H1 (cell line): ENCODE measurements around the gene ATG7. TPM values are rescaled to one million over a fixed set of nuclear protein-coding genes. Genes with fewer than 3 reads are reported as not detected.

Source experiments
- CTCF ChIA-PET: fragments of 300-600 bp; sonication (Branson Sonifier 250); formaldehyde crosslinking; loops from one replicate; lab custom pipeline; 2021; ENCODE audit not compliant: partially characterized antibody; lab: Charles Lee
- POLR2A ChIA-PET: fragments of 300-600 bp; sonication (Branson Sonifier 250); formaldehyde crosslinking; loops from one replicate; lab custom pipeline; 2021; ENCODE audit warnings: inconsistent platforms; ENCODE audit not compliant: partially characterized antibody; lab: Charles Lee
- DNase-seq, 2 experiments: peaks; one replicate each; pipeline versions ENCODE4 v3.0.0 to v3.0.0-alpha.2; 2010 to 2022; ENCODE audit warnings: low spot score in 2 of 2, low read depth in 1 of 2, mixed read lengths in 1 of 2
- FAIRE-seq: peaks from 2 replicates; lab custom pipeline; 2011; peaks lifted over from hg19 to GRCh38; lab: Jason Lieb, UNC
- H2AFZ ChIP-seq: 2 replicates; pipeline ENCODE4 v1.8.1; 2012; ENCODE audit warnings: low read length, inconsistent platforms
- H2AK5ac ChIP-seq: 2 replicates; pipeline ENCODE4 v1.6.1; 2013; ENCODE audit warnings: low read depth, low read length
- H2BK120ac ChIP-seq: replicated peaks from 2 replicates; pipeline ENCODE3; 2013; ENCODE audit warnings: low read depth, low read length, inconsistent platforms
- H2BK12ac ChIP-seq: 2 replicates; pipeline ENCODE4 v1.6.1; 2013; ENCODE audit warnings: low read depth, low read length
- H2BK15ac ChIP-seq: 2 replicates; pipeline ENCODE4 v1.6.1; 2013; ENCODE audit warnings: low read length
- H2BK20ac ChIP-seq: 2 replicates; pipeline ENCODE4 v1.6.1; 2013; ENCODE audit warnings: low read length
- H2BK5ac ChIP-seq: 2 replicates; pipeline ENCODE4 v1.6.1; 2013; ENCODE audit warnings: low read depth, low read length
- H3K14ac ChIP-seq: 2 replicates; pipeline ENCODE4 v1.6.1; 2013; ENCODE audit warnings: inconsistent platforms; ENCODE audit not compliant: insufficient read length
- H3K18ac ChIP-seq: 2 replicates; pipeline ENCODE4 v1.6.1; 2013; ENCODE audit warnings: low read length; ENCODE audit errors: extremely low read depth
- H3K23ac ChIP-seq: 2 replicates; pipeline ENCODE4 v1.6.1; 2013; ENCODE audit warnings: inconsistent platforms; ENCODE audit not compliant: insufficient read length
- H3K23me2 ChIP-seq: 2 replicates; pipeline ENCODE4 v1.6.1; 2013; ENCODE audit warnings: low read depth, low read length
- H3K27ac ChIP-seq: 2 replicates; pipeline ENCODE4 v1.6.1; 2011; ENCODE audit warnings: low read depth, low read length, inconsistent platforms
- H3K27me3 ChIP-seq, 4 experiments: replicated peaks in 1 of 4; 1 replicate in 1 of 4; 2 replicates in 3 of 4; pipeline versions ENCODE4 v1.6.1 to v1.8.1; 2011 to 2013; ENCODE audit warnings: low read length in 3 of 4, mild to moderate bottlenecking in 3 of 4, inconsistent platforms in 2 of 4, mixed read lengths in 2 of 4, moderate library complexity in 1 of 4; ENCODE audit not compliant: control insufficient read depth in 3 of 4, insufficient read depth in 3 of 4; ENCODE audit errors: extremely low read depth in 1 of 4
- H3K36me3 ChIP-seq, 4 experiments: 2 replicates each; pipeline versions ENCODE4 v1.6.1 to v1.8.1; 2011 to 2013; ENCODE audit warnings: mild to moderate bottlenecking in 4 of 4, low read length in 3 of 4, moderate library complexity in 2 of 4, control low read depth in 1 of 4, inconsistent platforms in 1 of 4; ENCODE audit not compliant: insufficient read depth in 4 of 4, control insufficient read depth in 2 of 4
- H3K4ac ChIP-seq: replicated peaks from 2 replicates; pipeline ENCODE3; 2013; ENCODE audit warnings: low read length, low read depth, mixed read lengths, inconsistent platforms; ENCODE audit not compliant: insufficient read length
- H3K4me1 ChIP-seq, 4 experiments: replicated peaks in 1 of 4; 1 replicate in 1 of 4; 2 replicates in 3 of 4; pipeline versions ENCODE4 v1.6.1 to v1.8.1; 2011 to 2013; ENCODE audit warnings: low read length in 3 of 4, inconsistent platforms in 2 of 4, mixed read lengths in 1 of 4; ENCODE audit not compliant: insufficient read depth in 4 of 4, control insufficient read depth in 3 of 4
- H3K4me2 ChIP-seq, 2 experiments: 2 replicates each; pipeline versions ENCODE4 v1.6.1 to v1.8.1; 2011 to 2013; ENCODE audit warnings: low read depth in 2 of 2, low read length in 2 of 2, control low read depth in 1 of 2, inconsistent platforms in 1 of 2, mild to moderate bottlenecking in 1 of 2; ENCODE audit not compliant: insufficient read depth in 1 of 2
- H3K4me3 ChIP-seq, 4 experiments: fragments of 200-600, 300-600 bp in 1 of 4; sonication (generic), shearing (Covaris generic), sonication (Bioruptor Twin) in 1 of 4; 2 replicates each; pipeline versions ENCODE4 v1.5.1 to v1.8.1; 2011 to 2016; ENCODE audit warnings: low read length in 4 of 4, low read depth in 3 of 4, control low read depth in 2 of 4, inconsistent platforms in 2 of 4, mild to moderate bottlenecking in 2 of 4, mixed read lengths in 1 of 4, moderate library complexity in 1 of 4; ENCODE audit not compliant: insufficient read depth in 2 of 4; ENCODE audit errors: extremely low read depth in 1 of 4
- H3K56ac ChIP-seq: replicated peaks from 2 replicates; pipeline ENCODE3; 2013; ENCODE audit warnings: low read depth, mild to moderate bottlenecking, mixed read lengths, low read length, inconsistent platforms; ENCODE audit not compliant: insufficient read length
- H3K79me1 ChIP-seq: 2 replicates; pipeline ENCODE4 v1.6.1; 2013; ENCODE audit warnings: low read depth, low read length, control low read depth
- H3K79me2 ChIP-seq, 2 experiments: 2 replicates each; pipeline versions ENCODE4 v1.6.1 to v1.8.1; 2012 to 2013; ENCODE audit warnings: low read length in 2 of 2, mild to moderate bottlenecking in 2 of 2, inconsistent platforms in 1 of 2; ENCODE audit not compliant: insufficient read depth in 2 of 2, control insufficient read depth in 1 of 2
- H3K9ac ChIP-seq, 4 experiments: replicated peaks in 1 of 4; 1 replicate in 1 of 4; 2 replicates in 3 of 4; pipeline versions ENCODE4 v1.6.1 to v1.8.1; 2011 to 2013; ENCODE audit warnings: low read depth in 3 of 4, low read length in 3 of 4, control low read depth in 2 of 4, mild to moderate bottlenecking in 2 of 4, moderate library complexity in 2 of 4, inconsistent platforms in 1 of 4; ENCODE audit errors: extremely low read depth in 1 of 4
- H3K9me3 ChIP-seq, 2 experiments: 2 replicates each; pipeline versions ENCODE4 v1.6.1 to v1.8.1; 2012 to 2013; ENCODE audit warnings: mild to moderate bottlenecking in 2 of 2, moderate library complexity in 2 of 2, control low read depth in 1 of 2, inconsistent platforms in 1 of 2, low read depth in 1 of 2, low read length in 1 of 2, mixed read lengths in 1 of 2; ENCODE audit not compliant: insufficient read depth in 2 of 2
- H4K20me1 ChIP-seq, 2 experiments: replicated peaks in 1 of 2; 2 replicates each; pipeline versions ENCODE3 to v1.8.1; 2011 to 2013; ENCODE audit warnings: inconsistent platforms in 2 of 2, low read length in 2 of 2, mild to moderate bottlenecking in 1 of 2; ENCODE audit not compliant: insufficient read depth in 2 of 2, control insufficient read depth in 1 of 2
- H4K5ac ChIP-seq: 2 replicates; pipeline ENCODE4 v1.6.1; 2013; ENCODE audit warnings: low read length, low read depth, mixed read lengths, inconsistent platforms; ENCODE audit not compliant: insufficient read length
- H4K8ac ChIP-seq: 2 replicates; pipeline ENCODE4 v1.8.0; 2013; ENCODE audit warnings: mild to moderate bottlenecking, moderate library complexity, low read length, inconsistent platforms; ENCODE audit not compliant: insufficient read depth; ENCODE audit errors: extremely low read depth
- H4K91ac ChIP-seq: replicated peaks from 2 replicates; pipeline ENCODE3; 2013; ENCODE audit warnings: low read length, mixed read lengths, inconsistent platforms; ENCODE audit not compliant: insufficient read length
- ASH2L ChIP-seq: fragments of 200-600, 300-600 bp; sonication (generic); IDR thresholded peaks from one replicate; pipeline ENCODE4 v1.7.1; 2017; ENCODE audit warnings: low read length
- BACH1 ChIP-seq: IDR thresholded peaks from 2 replicates; pipeline ENCODE4 v1.6.1; 2012; ENCODE audit warnings: low read length, improper control_type of control experiment
- BRCA1 ChIP-seq: IDR thresholded peaks from 2 replicates; pipeline ENCODE4 v1.6.1; 2012; ENCODE audit warnings: low read depth, low read length, improper control_type of control experiment
- CBX5 ChIP-seq: fragments of 300-800, 300-1000 bp; sonication (generic); IDR thresholded peaks from 2 replicates; pipeline ENCODE4 v1.7.1; 2016; ENCODE audit warnings: antibody characterized with exemption, low read length, low read depth
- KDM5A ChIP-seq: fragments of 200-600 bp; IDR thresholded peaks from 2 replicates; pipeline ENCODE4 v1.7.1; 2012; ENCODE audit warnings: mild to moderate bottlenecking, low read length, inconsistent platforms, mixed read lengths
- POLR2AphosphoS5 ChIP-seq: IDR thresholded peaks from 2 replicates; pipeline ENCODE4 v1.6.1; 2011; ENCODE audit warnings: low read depth, low read length
- RAD21 ChIP-seq, 2 experiments: IDR thresholded peaks in 1 of 2; conservative IDR thresholded peaks in 1 of 2; 2 replicates each; pipeline ENCODE4 v1.6.1; 2011; ENCODE audit warnings: low read depth in 2 of 2, low read length in 2 of 2, improper control_type of control experiment in 1 of 2, inconsistent platforms in 1 of 2, mild to moderate bottlenecking in 1 of 2, moderate library complexity in 1 of 2
- RNF2 ChIP-seq: fragments of 200-900, 300-1000 bp; sonication (generic); IDR thresholded peaks from 2 replicates; pipeline ENCODE4 v1.7.1; 2016; ENCODE audit warnings: borderline replicate concordance, low read depth, mild to moderate bottlenecking, antibody characterized with exemption, low read length; ENCODE audit not compliant: poor library complexity, severe bottlenecking; ENCODE audit errors: missing control alignments
- SAP30 ChIP-seq: fragments of 300-600 bp; sonication (generic); IDR thresholded peaks from 2 replicates; pipeline ENCODE4 v1.7.1; 2012; ENCODE audit warnings: low read length, moderate library complexity, mild to moderate bottlenecking, inconsistent platforms; ENCODE audit not compliant: insufficient read depth, insufficient replicate concordance
- SIN3A ChIP-seq, 2 experiments: IDR thresholded peaks in 1 of 2; conservative IDR thresholded peaks in 1 of 2; 2 replicates each; pipeline ENCODE4 v1.6.1; 2011 to 2012; ENCODE audit warnings: low read length in 2 of 2, improper control_type of control experiment in 1 of 2, low read depth in 1 of 2, mild to moderate bottlenecking in 1 of 2
- WGBS, 2 experiments: shearing (Covaris generic) in 1 of 2; methylation state at CpG; one replicate each; pipeline versions ENCODE4 v1.1.6 to v1.1.7; 2013 to 2015; ENCODE audit warnings: low lambda C conversion rate in 2 of 2, mixed read lengths in 2 of 2, inconsistent platforms in 1 of 2, low coverage in 1 of 2, missing lambda C conversion rate in 1 of 2; ENCODE audit not compliant: insufficient replicate concordance in 2 of 2, insufficient coverage in 1 of 2, insufficient read length in 1 of 2; ENCODE audit errors: extremely low coverage in 1 of 2, missing lambda C conversion rate in 1 of 2; 5-methylcytosine and 5-hydroxymethylcytosine counted together
- polyA plus RNA-seq, 7 experiments: library from polyadenylated mRNA; depleted of rRNA in 3 of 7; stranded (reverse) in 5 of 7; unstranded in 2 of 7; fragments of >200 nt in 5 of 7; fragments of 200-250 nt in 2 of 7; gene quantifications; 1 replicate in 5 of 7; 2 replicates in 1 of 7; 4 replicates in 1 of 7; pipeline versions ENCODE4 v1.2.1 to v1.2.3, GENCODE V29; 2011 to 2013; ENCODE audit warnings: missing spikeins in 2 of 7, mixed read lengths in 2 of 7
- total RNA-seq: library from RNA; stranded (reverse); fragmentation: NEBNext Ultra II Directional; extraction: Animal tissue kit (Norgen Biotek cat#: 25700); gene quantifications from 2 replicates; pipeline ENCODE4 v1.2.1, GENCODE V29; 2021
- TF ChIP-seq, protein P1 (sequence below): IDR thresholded peaks from 2 replicates; pipeline ENCODE4 v1.6.1; 2012; ENCODE audit warnings: inconsistent platforms
- TF ChIP-seq, protein P2 (sequence below): IDR thresholded peaks from 2 replicates; pipeline ENCODE4 v1.6.1; 2011; ENCODE audit warnings: low read depth, mild to moderate bottlenecking, low read length; ENCODE audit not compliant: insufficient read depth

Gene ATG7
- total and polyA plus RNA-seq, 2 of the 8 experiments (the other 6 are each of a cell fraction or from before 2014, with no cell fraction given), result 15.0 to 19.1 TPM

DNA sequence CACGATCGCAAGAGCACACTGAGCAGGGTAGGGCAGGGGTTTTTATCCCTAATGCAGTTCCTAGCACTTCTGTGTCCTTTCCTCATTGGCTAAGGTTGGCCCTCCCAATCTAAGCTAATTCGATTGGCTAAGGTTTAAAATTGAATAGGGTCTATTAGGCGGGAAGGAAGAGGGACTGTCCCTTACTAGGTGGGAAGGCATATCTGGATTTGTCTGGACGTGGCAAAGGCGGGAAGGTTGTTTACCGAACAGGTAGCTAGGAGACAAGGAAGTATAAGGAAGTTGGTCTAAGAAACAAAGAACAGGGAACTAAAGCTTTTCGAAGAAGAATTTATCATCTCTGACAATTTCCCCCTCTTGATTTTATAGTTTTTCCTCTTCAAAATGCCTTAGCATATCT lies 24.8 kb upstream of the ATG7 start:
- H4K20me1 ChIP-seq, result peaks cover 0 to 2% of the 10 kb centered on the region in 2 experiments
- no peak overlapping the region for H3K9ac ChIP-seq
- DNase-seq (no peak), FAIRE-seq (no peak)
- no peaks in the 10 kb centered on the region; a peak in 1 of 7 replicates for H3K4me1 ChIP-seq
- H2BK20ac ChIP-seq, result no peak overlapping the region
- no peak overlapping the region for H2BK15ac ChIP-seq
- no peak overlapping the region for H3K23ac ChIP-seq
- no peaks in the 10 kb centered on the region for H3K79me1 ChIP-seq
- 89% methylated on average over 7 of the region's 8 CpGs; no CpG with 5 or more reads in 1 of the 2 experiments for WGBS, 2 experiments
- no peak overlapping the region for H3K18ac ChIP-seq
- no peak overlapping the region for H3K4me3 ChIP-seq
- no peak overlapping the region for H2AFZ ChIP-seq
- ChIA-PET CTCF (interaction anchor here (1.0 to 3.2 kb wide), 3 partner anchors 11 to 17 kb away, joined by 3 to 15 read pairs (median 6); no protein-coding TSS in a partner anchor), POLR2A (interaction anchor here (0.8 kb wide), 1 partner anchor 26 kb away, joined by 3 read pairs; no protein-coding TSS in a partner anchor)
- H2BK120ac ChIP-seq, result no peak overlapping the region
- no peaks in the 10 kb centered on the region for H3K79me2 ChIP-seq
- H2BK12ac ChIP-seq, result no peak overlapping the region
- no peak overlapping the region for H4K8ac ChIP-seq
- H3K9me3 ChIP-seq, result no peaks in the 10 kb centered on the region
- H4K5ac ChIP-seq, result no peak overlapping the region
- H3K27ac ChIP-seq, result no peak overlapping the region
- no peaks in the 10 kb centered on the region; a peak in 1 of 7 replicates for H3K27me3 ChIP-seq
- no peak overlapping the region for H2BK5ac ChIP-seq
- H2AK5ac ChIP-seq, result no peak overlapping the region
- H3K36me3 ChIP-seq, result no peaks in the 10 kb centered on the region
- peaks cover 5% of the 10 kb centered on the region; the same call in 1 of the 2 replicates for H3K23me2 ChIP-seq
- H3K14ac ChIP-seq, result no peak overlapping the region
- H3K4me2 ChIP-seq, result no peak overlapping the region
- H4K91ac ChIP-seq, result no peak overlapping the region
- H3K4ac ChIP-seq, result no peak overlapping the region
- H3K56ac ChIP-seq, result no peak overlapping the region
- TF ChIP-seq, protein P1, sequence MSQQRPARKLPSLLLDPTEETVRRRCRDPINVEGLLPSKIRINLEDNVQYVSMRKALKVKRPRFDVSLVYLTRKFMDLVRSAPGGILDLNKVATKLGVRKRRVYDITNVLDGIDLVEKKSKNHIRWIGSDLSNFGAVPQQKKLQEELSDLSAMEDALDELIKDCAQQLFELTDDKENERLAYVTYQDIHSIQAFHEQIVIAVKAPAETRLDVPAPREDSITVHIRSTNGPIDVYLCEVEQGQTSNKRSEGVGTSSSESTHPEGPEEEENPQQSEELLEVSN, result no peak
- TF ChIP-seq ASH2L (no peak), BACH1 (no peak), RAD21 (IDR thresholded peaks at IDR 0.05 in 1 of 2, conservative IDR thresholded peaks at IDR 0.05 in 1 of 2; ENCODE audit: low read depth in 2 of 2, low read length in 2 of 2) (no peak), CBX5 (no peak), RNF2 (no peak), SIN3A (conservative IDR thresholded peaks at IDR 0.05 in 1 of 2, IDR thresholded peaks at IDR 0.05 in 1 of 2; ENCODE audit: low read depth in 1 of 2, low read length in 2 of 2) (no peak), SAP30 (no peak), BRCA1 (no peak), POLR2AphosphoS5 (no peak), KDM5A (no peak)
- TF ChIP-seq, protein P2, sequence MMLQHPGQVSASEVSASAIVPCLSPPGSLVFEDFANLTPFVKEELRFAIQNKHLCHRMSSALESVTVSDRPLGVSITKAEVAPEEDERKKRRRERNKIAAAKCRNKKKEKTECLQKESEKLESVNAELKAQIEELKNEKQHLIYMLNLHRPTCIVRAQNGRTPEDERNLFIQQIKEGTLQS, result no peak
